H1 (cell line): ENCODE measurements around the gene MUC2. TPM values are rescaled to one million over a fixed set of nuclear protein-coding genes. Genes with fewer than 3 reads are reported as not detected.

Experiments used
- RFX5 ChIP-seq: IDR thresholded peaks from 2 replicates; pipeline ENCODE4 v1.6.1; 2011; ENCODE audit warnings: low read depth, low read length, improper control_type of control experiment, borderline replicate concordance
- RNF2 ChIP-seq: fragments of 200-900, 300-1000 bp; sonication (generic); IDR thresholded peaks from 2 replicates; pipeline ENCODE4 v1.7.1; 2016; ENCODE audit warnings: borderline replicate concordance, low read depth, mild to moderate bottlenecking, antibody characterized with exemption, low read length; ENCODE audit not compliant: poor library complexity, severe bottlenecking; ENCODE audit errors: missing control alignments
- SAP30 ChIP-seq: fragments of 300-600 bp; sonication (generic); IDR thresholded peaks from 2 replicates; pipeline ENCODE4 v1.7.1; 2012; ENCODE audit warnings: low read length, moderate library complexity, mild to moderate bottlenecking, inconsistent platforms; ENCODE audit not compliant: insufficient read depth, insufficient replicate concordance
- SP1 ChIP-seq: IDR thresholded peaks from 2 replicates; pipeline ENCODE4 v1.6.1; 2011; ENCODE audit warnings: low read depth, low read length
- SP4 ChIP-seq: IDR thresholded peaks from 2 replicates; pipeline ENCODE4 v1.6.1; 2012; ENCODE audit warnings: low read length, inconsistent platforms
- polyA plus RNA-seq, 7 experiments: library from polyadenylated mRNA; depleted of rRNA in 3 of 7; stranded (reverse) in 5 of 7; unstranded in 2 of 7; fragments of >200 nt in 5 of 7; fragments of 200-250 nt in 2 of 7; gene quantifications; 1 replicate in 5 of 7; 2 replicates in 1 of 7; 4 replicates in 1 of 7; pipeline versions ENCODE4 v1.2.1 to v1.2.3, GENCODE V29; 2011 to 2013; ENCODE audit warnings: missing spikeins in 2 of 7, mixed read lengths in 2 of 7
- total RNA-seq: library from RNA; stranded (reverse); fragmentation: NEBNext Ultra II Directional; extraction: Animal tissue kit (Norgen Biotek cat#: 25700); gene quantifications from 2 replicates; pipeline ENCODE4 v1.2.1, GENCODE V29; 2021

MUC2 gene
- total and polyA plus RNA-seq, 2 of the 8 experiments (the other 6 are each of a cell fraction or from before 2014, with no cell fraction given): not detected

DNA sequence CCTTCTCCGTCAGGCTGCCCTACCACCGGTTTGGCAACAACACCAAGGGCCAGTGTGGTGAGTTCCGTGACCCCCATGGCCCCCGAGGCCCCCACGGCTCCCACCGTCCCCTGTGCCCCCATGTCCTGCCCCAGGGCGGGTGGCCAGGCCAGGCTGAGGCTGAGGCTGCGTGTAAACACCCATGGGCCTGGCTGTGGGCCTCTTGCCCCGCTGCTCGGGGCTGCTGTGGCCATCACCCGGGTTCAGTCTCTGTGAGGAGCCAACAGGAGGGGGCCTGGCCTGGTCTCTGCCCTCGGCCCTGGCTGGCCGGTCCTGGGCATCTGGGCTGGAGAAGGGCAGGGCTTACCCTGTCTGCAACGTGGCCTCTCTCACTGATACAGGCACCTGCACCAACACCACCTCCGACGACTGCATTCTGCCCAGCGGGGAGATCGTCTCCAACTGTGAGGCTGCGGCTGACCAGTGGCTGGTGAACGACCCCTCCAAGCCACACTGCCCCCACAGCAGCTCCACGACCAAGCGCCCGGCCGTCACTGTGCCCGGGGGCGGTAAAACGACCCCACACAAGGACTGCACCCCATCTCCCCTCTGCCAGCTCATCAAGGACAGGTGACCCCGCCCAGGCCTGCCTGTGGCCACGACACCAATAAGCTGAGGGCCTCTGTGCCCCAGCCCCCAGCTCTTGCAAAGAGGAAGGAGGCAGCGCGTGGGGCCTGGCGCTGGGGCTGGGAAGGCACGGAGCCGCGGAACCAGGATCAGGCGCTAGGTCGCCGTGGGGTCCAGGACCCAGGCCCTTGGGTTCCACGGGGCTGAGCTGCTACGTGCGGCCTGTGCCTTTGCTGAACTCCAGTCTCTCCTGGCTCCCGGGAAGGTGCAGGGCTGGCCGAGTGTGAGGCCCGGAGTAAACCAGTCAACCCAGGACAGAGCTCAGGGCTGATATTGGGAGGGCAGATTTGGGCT lies 29.0 kb downstream of the MUC2 start (continued):
- no peak for TF ChIP-seq RNF2
- no peak for TF ChIP-seq RFX5
- no peak for TF ChIP-seq SP1
- no peak for TF ChIP-seq SAP30
- no peak for TF ChIP-seq SP4
